Natural killer cell (primary cell): ENCODE data around the gene TUBB4A. TPM values are rescaled to one million over a fixed set of nuclear protein-coding genes. Genes with fewer than 3 reads are reported as not detected.

Experiments used
- ATAC-seq, 3 donors: fragments of 150-1000 bp in 2 of 3; fragments of 200-7000 bp in 1 of 3; cut with Tn5 transposase; 1 replicate in 1 of 3; 2 replicates in 2 of 3; pipeline ENCODE4 v1.10.0; 2021; ENCODE audit warnings: mild to moderate bottlenecking in 2 of 3, moderate library complexity in 2 of 3
- DNase-seq, 2 donors: peaks; one replicate each; pipeline versions ENCODE4 v3.0.0 to v3.0.0-alpha.2; 2013 to 2021; ENCODE audit warnings: mixed read lengths in 1 of 2
- H3K27ac ChIP-seq: one replicate; pipeline ENCODE4 v1.5.1; 2013; ENCODE audit warnings: mild to moderate bottlenecking, low read length
- H3K27me3 ChIP-seq: one replicate; pipeline ENCODE4 v1.6.1; 2013; ENCODE audit warnings: low read length; ENCODE audit not compliant: control insufficient read depth, insufficient read depth
- H3K36me3 ChIP-seq: one replicate; pipeline ENCODE4 v1.6.1; 2013; ENCODE audit warnings: low read length; ENCODE audit not compliant: control insufficient read depth, insufficient read depth
- H3K4me1 ChIP-seq: one replicate; pipeline ENCODE4 v1.6.1; 2013; ENCODE audit warnings: low read length; ENCODE audit not compliant: control insufficient read depth, insufficient read depth
- H3K4me3 ChIP-seq: one replicate; pipeline ENCODE4 v1.5.1; 2013; ENCODE audit warnings: low read length
- H3K9me3 ChIP-seq: one replicate; pipeline ENCODE4 v1.6.1; 2013; ENCODE audit warnings: low read length; ENCODE audit not compliant: control insufficient read depth, insufficient read depth
- H3K27ac Mint-ChIP-seq, 2 donors: one replicate each; pipeline ENCODE4 v1.8.0; 2022; ENCODE audit warnings: mild to moderate bottlenecking in 2 of 2, mixed read lengths in 2 of 2, moderate library complexity in 1 of 2
- H3K27me3 Mint-ChIP-seq, 2 donors: one replicate each; pipeline ENCODE4 v1.8.0; 2022; ENCODE audit warnings: low read depth in 2 of 2, mixed read lengths in 2 of 2
- H3K36me3 Mint-ChIP-seq: one replicate; pipeline ENCODE4 v1.8.0; 2022; ENCODE audit warnings: mixed read lengths
- H3K4me1 Mint-ChIP-seq, 2 donors: one replicate each; pipeline ENCODE4 v1.8.0; 2022; ENCODE audit warnings: mixed read lengths in 2 of 2
- H3K4me3 Mint-ChIP-seq: one replicate; pipeline ENCODE4 v1.8.0; 2022; ENCODE audit warnings: mild to moderate bottlenecking, moderate library complexity, mixed read lengths
- H3K9me3 Mint-ChIP-seq, 2 donors: one replicate each; pipeline ENCODE4 v1.8.0; 2022; ENCODE audit warnings: mixed read lengths in 2 of 2
- WGBS: methylation state at CpG from one replicate; pipeline ENCODE4 v1.1.7; 2013; ENCODE audit warnings: missing lambda C conversion rate; ENCODE audit not compliant: insufficient coverage; 5-methylcytosine and 5-hydroxymethylcytosine counted together
- intact Hi-C: fragments of 100-400 bp; cut with micrococcal nuclease; formaldehyde crosslinking; loops from one replicate; pipeline ENCODE4 v1.14.2; 2022
- total RNA-seq, 4 donors: library from RNA; stranded (reverse); fragments of 120-200 nt in 1 of 4; gene quantifications; one replicate each; pipeline versions ENCODE4 v1.2.3 to v1.2.4, GENCODE V29; 2013 to 2022
- TF ChIP-seq, protein P1 (sequence below): fragments of 200-600 bp; IDR thresholded peaks from one replicate; pipeline ENCODE4 v1.8.0; 2022; ENCODE audit warnings: antibody characterized with exemption

Gene TUBB4A
- total RNA-seq, 3 donors from 2014 or later (not counting 1 experiment from before 2014, with no cell fraction given), result 0.40 to 2.6 (median 1.8) TPM

DNA sequence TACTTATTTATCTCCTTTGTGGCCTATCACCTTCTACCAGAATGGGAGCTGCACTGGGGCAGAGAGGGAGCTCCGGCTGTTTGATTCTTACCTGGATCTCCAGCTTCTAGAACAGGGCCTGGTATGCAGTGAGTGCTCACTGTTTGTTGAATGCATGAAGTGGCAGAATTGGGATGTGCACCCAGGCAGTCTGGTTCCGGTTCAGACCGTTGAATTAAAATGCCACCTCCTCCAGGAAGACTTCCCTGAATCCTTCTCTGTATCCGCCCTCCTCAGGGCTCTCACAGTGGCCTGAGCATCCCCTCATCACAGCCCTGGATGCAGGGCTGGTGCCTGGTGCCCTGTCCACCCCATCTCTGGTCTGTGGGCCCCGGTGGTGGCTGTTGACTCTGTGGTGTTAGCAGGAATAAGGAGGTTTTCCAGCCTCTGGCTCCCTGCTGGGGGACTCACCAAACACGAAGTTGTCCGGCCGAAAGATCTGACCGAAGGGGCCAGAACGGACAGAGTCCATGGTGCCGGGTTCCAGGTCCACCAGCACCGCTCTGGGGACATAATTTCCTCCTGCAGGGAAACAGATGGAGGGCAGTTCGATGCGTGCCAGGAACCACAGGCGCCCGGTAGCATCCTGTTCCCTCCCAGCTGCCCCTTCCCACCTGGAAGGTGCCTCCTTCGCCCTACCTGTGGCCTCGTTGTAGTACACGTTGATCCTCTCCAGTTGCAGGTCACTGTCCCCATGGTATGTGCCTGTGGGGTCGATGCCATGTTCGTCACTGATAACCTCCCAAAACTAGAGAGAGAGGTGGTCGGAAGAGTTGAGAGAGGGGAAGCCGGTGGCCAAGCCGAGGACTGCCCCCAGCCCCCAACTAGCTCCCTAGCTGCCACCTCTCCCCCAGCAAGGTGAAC lies 1.0 kb downstream of the TUBB4A start:
- no peak for ATAC-seq
- Histone ChIP-seq H3K9me3 (no peaks in the 10 kb centered on the region), H3K27me3 (peaks cover 16% of the 10 kb centered on the region), H3K4me1 (peaks cover 21% of the 10 kb centered on the region), H3K4me3 (no peak overlapping the region), H3K36me3 (no peaks in the 10 kb centered on the region), H3K27ac (no peak overlapping the region)
- Mint-ChIP-seq H3K27ac (no peak overlapping the region), H3K4me1 (peaks cover 0 to 16% of the 10 kb centered on the region in 2 donors), H3K9me3 (no peaks in the 10 kb centered on the region), H3K27me3 (peaks cover 0 to 30% of the 10 kb centered on the region in 2 donors), H3K36me3 (no peaks in the 10 kb centered on the region), H3K4me3 (peak overlapping the region; percentile 78)
- TF ChIP-seq, protein P1, sequence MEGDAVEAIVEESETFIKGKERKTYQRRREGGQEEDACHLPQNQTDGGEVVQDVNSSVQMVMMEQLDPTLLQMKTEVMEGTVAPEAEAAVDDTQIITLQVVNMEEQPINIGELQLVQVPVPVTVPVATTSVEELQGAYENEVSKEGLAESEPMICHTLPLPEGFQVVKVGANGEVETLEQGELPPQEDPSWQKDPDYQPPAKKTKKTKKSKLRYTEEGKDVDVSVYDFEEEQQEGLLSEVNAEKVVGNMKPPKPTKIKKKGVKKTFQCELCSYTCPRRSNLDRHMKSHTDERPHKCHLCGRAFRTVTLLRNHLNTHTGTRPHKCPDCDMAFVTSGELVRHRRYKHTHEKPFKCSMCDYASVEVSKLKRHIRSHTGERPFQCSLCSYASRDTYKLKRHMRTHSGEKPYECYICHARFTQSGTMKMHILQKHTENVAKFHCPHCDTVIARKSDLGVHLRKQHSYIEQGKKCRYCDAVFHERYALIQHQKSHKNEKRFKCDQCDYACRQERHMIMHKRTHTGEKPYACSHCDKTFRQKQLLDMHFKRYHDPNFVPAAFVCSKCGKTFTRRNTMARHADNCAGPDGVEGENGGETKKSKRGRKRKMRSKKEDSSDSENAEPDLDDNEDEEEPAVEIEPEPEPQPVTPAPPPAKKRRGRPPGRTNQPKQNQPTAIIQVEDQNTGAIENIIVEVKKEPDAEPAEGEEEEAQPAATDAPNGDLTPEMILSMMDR, result no peak
- intact Hi-C loops, result no loop called here
- 70% methylated on average over 23 of the region's 24 CpGs for WGBS
- no peak for DNase-seq

DNA sequence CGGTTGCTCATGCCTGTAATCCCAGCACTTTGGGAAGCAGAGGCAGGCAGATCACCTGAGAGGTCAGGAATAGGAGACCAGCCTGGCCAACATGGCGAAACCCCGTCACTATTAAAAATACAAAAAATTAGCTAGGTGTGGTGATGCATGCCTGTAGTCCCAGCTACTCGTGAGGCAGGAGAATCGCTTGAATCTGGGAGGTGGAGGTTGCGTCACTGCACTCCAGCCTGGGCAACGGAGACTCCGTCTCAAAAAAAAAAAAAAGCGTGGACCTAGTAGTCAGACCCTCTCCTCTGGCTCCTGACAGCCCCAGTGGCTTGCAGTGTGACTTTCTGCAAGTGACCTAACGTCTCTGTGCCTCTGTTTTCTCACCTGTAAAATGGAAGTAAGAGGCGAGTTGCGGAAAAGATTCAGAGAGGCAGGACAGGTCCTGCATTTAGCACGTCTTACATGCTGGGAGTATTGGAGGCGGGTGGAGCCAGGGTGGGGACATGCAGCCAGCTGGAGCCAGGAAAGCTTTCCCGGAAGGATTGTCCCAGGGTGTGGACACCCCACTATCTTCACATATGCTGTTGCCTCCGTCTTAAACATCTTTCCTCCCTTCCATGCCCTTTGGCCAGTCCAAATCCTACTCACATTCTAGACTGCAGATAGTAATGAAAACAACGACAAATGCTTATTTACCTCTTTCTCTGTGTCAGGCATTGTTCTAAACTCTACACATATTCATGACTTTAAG lies 2.9 kb downstream of the TUBB4A start:
- no peak overlapping the region for H3K27ac ChIP-seq
- 94% methylated on average over 17 of the region's 17 CpGs for WGBS

DNA sequence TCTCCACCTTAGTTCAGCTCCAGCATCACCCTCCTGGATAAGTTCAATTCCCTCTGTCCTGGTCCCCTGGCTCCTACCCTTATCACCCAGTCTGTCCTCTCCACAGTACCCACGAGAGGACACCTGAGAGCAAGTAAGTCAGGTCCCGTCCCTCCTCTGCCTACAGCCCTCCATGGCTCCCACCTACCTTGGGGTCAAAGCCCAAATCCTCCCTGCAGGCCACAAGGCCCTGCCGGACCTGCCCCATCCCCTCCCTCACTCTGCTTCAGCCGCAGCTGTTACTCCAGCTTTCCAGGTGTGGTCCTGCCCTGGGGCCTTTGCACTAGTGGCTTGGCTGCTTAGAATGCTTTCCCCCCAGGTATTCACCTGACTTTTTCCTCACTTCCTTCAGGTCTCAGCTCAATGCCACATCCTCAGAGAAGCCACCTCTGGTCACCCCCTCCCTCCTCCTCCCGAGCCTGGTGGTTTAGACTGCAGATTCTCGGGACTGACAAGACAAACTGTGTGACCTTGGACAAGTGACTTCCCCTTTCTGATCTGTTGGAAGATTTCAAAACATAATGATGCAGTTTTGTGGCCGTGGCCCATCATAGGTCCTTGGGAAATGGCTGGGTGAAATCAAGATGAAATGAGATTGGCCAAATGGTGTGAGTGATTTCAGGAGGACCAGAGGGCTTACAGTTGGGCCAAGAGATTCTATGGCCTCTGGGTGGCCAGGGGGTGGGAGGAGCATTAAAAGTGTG lies 3.6 kb downstream of the TUBB4A start:
- Histone ChIP-seq H3K27me3 (peaks cover 13% of the 10 kb centered on the region), H3K27ac (no peak overlapping the region), H3K4me3 (no peak overlapping the region), H3K36me3 (no peaks in the 10 kb centered on the region), H3K4me1 (peaks cover 15% of the 10 kb centered on the region), H3K9me3 (no peaks in the 10 kb centered on the region)
- intact Hi-C loops, result no loop called here
- Mint-ChIP-seq H3K9me3 (no peaks in the 10 kb centered on the region), H3K27me3 (peaks cover 0 to 26% of the 10 kb centered on the region in 2 donors), H3K27ac (no peak overlapping the region), H3K4me1 (peaks cover 0 to 11% of the 10 kb centered on the region in 2 donors), H3K4me3 (no peak overlapping the region), H3K36me3 (no peaks in the 10 kb centered on the region)
- no peak for ATAC-seq
- DNase-seq, result no peak
- WGBS, result 67% methylated on average over 7 of the region's 7 CpGs
- TF ChIP-seq, protein P1, result no peak

More for the DNA sequence above, 2.9 kb downstream of the TUBB4A start:
- Histone ChIP-seq H3K4me3 (no peak overlapping the region), H3K4me1 (peaks cover 15% of the 10 kb centered on the region), H3K27me3 (peaks cover 16% of the 10 kb centered on the region), H3K9me3 (no peaks in the 10 kb centered on the region), H3K36me3 (no peaks in the 10 kb centered on the region)
- no peaks in the 10 kb centered on the region for H3K9me3 Mint-ChIP-seq
- H3K27ac Mint-ChIP-seq, result no peak overlapping the region
- no peak for DNase-seq
- H3K27me3 Mint-ChIP-seq, result peaks cover 0 to 30% of the 10 kb centered on the region in 2 donors
- no peaks in the 10 kb centered on the region for H3K36me3 Mint-ChIP-seq
- peaks cover 0 to 11% of the 10 kb centered on the region in 2 donors for H3K4me1 Mint-ChIP-seq
- H3K4me3 Mint-ChIP-seq, result no peak overlapping the region
- intact Hi-C loops, result no loop called here
- TF ChIP-seq, protein P1, result no peak
- no peak for ATAC-seq
